ENCODE results near the gene PTPRJ. TPM values are rescaled to one million over a fixed set of nuclear protein-coding genes. Genes with fewer than 3 reads are reported as not detected.

PTPRJ gene
- total RNA-seq, 1 experiment from 2014 or later: 9.2 TPM

DNA sequence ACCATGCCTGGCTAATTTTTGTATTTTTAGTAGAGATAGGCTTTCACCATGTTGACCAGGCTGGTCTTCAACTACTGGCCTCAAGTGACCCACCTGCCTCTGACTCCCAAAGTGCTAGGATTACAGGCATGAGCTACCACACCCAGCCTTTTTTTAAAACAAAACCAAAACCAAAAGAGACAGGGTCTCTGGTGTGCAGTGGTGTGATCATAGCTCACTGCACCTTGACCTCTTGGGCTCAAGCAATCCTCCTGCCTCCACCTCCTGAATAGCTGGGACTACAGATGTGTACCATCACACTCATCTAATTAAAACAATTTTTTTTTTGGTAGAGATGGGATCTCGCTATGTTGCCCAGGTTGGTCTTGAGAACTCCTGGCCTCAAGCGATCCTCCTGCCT is 77.7 kb downstream of the PTPRJ start:
- Histone ChIP-seq H3K4me3 (no peak overlapping the region), H3K36me3 (peaks cover 3% of the 10 kb centered on the region; the same call in 1 of the 2 replicates), H3K9me3 (no peaks in the 10 kb centered on the region), H3K27me3 (no peaks in the 10 kb centered on the region)
- no peak for DNase-seq

DNA sequence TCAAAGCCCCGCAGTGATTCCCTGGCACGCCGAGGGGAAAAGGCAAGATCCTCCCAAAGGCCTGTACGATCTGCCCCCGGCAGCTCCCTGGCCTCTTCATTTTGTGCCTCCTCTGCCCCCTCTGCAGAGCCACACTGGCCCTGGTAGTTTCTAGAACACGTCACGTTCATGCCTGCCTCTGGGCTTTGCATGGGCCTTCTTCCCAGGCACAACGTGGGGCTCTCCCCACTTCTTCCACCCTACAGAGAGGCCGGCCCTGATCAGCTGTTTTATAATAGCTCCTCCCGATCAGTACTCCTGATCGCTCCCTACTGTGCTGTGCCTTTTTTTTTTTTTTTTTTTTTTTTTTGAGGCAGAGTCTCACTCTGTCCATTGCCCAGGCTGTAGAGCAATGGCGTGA is 78.4 kb downstream of the PTPRJ start:
- H3K9me3 ChIP-seq: no peaks in the 10 kb centered on the region

DNA sequence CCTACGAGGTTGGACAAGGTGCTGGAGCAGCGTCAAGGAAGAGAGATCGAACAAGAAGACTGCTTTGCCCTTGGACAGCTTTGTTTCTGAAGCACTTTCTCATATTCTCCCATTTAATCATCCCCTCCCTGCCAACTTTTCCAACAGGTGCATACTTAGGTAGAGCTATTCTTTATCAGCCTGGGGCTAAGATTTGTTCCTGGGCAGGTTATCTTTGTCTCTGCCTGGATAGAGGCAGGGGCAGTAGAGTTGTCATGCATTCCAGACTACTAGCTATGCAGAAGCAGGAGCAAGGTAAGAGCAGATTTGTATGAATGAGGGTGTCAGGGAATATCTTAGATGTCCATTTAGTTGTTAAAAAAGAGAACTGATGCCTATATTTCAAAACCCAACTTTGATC is 82.3 kb downstream of the PTPRJ start:
- Histone ChIP-seq H3K27me3 (no peaks in the 10 kb centered on the region), H3K4me3 (no peak overlapping the region), H3K36me3 (peaks cover 6% of the 10 kb centered on the region; the same call in 1 of the 2 replicates), H3K9me3 (no peaks in the 10 kb centered on the region)
- no peak for DNase-seq

More for the DNA sequence above, 78.4 kb downstream of the PTPRJ start:
- H3K36me3 ChIP-seq: peaks cover 3% of the 10 kb centered on the region; the same call in 1 of the 2 replicates
- H3K4me3 ChIP-seq: no peak overlapping the region
- DNase-seq: no peak
- no peaks in the 10 kb centered on the region for H3K27me3 ChIP-seq

DNA sequence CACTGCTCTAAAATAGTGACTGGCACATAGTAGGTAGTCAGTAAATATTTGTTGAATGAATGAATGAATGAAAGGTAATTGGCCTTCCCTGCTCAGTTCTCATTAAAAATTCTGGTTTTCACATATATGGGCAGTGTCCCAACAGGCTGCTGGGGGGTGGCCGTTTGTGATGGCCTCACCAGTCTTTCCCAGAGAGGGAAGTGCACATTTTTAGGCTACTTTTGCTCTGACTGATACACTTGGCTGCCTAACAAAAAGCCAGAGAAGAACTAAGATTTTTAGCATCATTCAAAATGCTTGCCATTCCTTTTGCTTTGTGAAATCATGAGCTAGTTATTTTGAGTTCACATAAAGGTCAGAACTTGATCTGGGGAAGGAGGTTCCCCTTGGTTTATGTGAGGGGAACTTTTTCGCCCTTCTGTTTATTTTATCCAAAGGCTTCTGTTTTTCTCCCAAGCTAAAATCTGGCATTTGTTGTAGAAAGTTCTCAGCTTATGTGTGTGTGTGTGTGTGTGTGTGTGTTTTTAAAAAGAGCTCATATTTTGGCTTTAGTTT is 83.1 kb downstream of the PTPRJ start:
- DNase-seq: peak; percentile 82
- Histone ChIP-seq H3K4me3 (no peak overlapping the region), H3K9me3 (no peaks in the 10 kb centered on the region), H3K27me3 (no peaks in the 10 kb centered on the region), H3K36me3 (peaks cover 8% of the 10 kb centered on the region; the same call in 1 of the 2 replicates)

DNA sequence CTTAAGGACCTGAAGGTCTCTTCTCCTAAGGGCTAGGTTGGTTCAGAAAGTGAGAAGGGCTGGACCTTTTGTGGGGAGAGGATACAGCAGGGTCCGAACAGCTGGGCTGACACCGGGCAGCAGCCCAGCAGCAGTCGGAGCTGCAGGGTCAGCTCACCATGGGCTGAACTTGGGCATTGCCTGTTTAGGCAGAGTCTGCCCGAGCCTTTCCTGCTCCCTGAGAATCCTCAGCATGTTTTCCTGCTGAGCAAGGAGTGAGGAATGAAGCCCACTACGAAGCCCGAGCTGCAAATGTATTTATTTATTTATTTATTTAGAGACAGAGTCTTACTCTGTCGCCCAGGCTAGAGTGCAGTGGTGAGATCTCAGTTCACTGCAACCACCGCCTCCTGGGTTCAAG is 83.9 kb downstream of the PTPRJ start:
- no peaks in the 10 kb centered on the region for H3K9me3 ChIP-seq
- H3K36me3 ChIP-seq: peaks cover 12% of the 10 kb centered on the region
- H3K27me3 ChIP-seq: no peaks in the 10 kb centered on the region
- peak; percentile 71 for DNase-seq
- no peak overlapping the region for H3K4me3 ChIP-seq

DNA sequence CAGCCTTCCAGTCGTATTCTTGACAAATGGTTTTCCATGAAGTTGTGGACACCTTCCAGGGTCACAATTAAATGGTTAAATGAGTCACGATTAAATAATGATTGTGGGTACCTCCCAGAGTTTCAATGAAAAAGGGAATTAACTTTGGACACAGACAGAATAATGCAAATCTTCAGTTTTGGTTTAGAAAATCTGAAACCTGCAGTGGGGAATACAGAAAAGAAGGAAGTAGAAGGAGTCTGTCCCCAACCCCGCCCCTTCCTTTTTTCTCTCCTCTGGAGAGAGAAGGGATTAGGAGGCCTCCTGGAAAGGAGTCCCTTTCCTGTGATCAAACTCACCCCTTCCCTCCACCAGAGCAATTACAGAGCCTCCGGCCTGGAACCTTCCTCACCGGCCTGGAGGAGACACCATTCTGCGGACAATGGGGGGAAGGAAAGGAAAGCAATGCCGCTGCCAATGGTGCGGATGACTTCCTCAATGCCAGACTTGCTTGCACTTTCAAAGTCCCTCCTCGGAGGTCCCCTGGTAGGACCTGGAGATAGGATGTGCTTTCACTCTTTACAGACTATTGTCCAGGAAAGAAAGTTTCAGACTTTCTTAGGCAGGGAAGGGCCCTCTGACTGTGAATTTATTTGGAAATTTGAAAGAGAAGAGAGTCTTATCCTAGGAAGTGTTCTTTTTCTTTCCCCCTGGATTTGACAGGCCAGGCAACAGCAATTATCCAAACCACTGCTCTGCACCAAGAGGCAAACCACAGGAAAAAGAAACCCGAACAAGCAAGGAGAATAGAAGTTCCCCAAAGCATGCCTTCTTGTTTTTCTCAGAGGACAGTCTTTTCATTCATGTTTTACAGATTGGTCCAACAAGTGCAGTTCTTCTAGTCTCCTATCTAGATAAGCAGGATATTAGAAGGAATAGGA is 86.8 kb downstream of the PTPRJ start:
- H3K36me3 ChIP-seq: peaks cover 17% of the 10 kb centered on the region
- no peak overlapping the region for H3K4me3 ChIP-seq
- DNase-seq: peak; percentile 21
- H3K9me3 ChIP-seq: no peaks in the 10 kb centered on the region
- no peaks in the 10 kb centered on the region for H3K27me3 ChIP-seq

DNA sequence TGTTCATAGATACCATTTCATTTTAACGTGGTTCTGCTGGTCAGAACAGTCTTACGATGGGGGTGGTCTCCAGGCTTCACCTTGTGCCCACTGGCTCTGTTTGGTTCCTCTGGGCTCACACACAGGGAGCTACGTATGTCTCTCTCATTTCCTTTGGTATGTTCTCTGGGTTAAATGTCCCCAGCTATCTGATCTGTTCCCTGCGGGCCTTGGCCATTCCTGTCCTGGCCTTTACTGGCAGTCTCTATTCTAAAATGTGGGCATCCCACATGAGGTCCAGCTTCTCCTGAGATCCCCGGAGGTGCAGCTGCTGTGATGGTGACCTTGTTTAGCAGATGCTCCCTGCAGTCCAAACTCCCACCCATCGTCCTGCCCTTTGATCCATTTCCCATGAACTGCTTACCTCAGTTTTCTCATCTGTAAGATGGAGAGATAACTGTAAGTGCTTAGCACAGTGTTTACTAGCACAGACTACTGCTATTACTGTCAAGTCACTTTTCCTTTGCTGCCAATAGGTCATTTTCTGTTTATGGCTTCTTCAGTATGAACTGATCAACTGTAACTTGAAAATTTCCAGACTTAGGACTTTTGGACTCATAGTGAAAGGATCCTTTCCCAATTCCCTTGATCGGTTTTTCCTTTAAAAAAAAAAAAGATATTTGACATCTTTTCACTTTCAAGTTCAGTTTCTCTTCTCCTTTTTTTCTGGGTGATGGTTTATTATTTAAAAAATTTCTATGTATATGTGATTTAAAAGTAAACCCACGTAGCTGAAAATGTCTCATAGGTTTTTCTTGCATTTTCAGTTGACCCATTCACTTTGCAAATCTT is 92.9 kb downstream of the PTPRJ start:
- DNase-seq: no peak
- H3K36me3 ChIP-seq: peaks cover 17% of the 10 kb centered on the region
- H3K4me3 ChIP-seq: no peak overlapping the region
- H3K27me3 ChIP-seq: no peaks in the 10 kb centered on the region
- H3K9me3 ChIP-seq: no peaks in the 10 kb centered on the region

DNA sequence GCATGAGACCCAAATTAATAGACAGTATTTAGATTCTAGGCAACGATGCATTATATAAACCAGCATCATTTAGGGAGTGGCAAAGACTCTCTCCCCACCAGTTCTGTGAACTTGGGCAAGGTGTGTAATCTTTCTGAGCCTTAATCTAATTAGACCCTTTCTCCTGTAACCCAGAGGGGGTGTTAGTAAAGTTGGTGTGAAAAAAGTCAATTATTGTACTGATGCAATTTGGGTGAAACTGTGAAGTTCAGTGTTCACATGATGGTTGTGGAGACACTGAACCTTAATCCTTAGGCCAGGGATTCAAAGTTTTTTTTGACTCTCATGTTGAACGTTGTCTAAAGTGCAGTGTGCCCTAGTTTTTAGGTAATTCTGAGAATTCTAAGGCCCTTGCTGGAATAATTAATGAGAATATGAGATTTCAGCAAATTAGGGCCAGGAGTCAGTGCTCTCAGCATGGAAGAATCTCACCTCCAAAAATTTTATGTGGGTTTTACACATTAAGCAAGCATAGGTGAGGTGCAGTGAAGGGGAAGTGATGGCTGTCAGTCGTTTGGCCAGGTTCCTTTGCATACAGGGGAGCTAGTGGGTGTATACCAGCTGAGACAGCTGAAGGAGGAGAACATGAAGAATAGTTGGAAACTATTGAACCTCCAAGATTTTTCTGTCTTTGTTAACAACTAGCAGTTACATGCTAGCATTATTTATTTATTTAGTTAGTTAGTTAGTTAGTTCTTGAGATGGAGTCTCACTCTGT is 94.2 kb downstream of the PTPRJ start:
- H3K9me3 ChIP-seq: no peaks in the 10 kb centered on the region
- no peak for DNase-seq
- H3K36me3 ChIP-seq: peaks cover 11% of the 10 kb centered on the region
- H3K27me3 ChIP-seq: no peaks in the 10 kb centered on the region
- no peak overlapping the region for H3K4me3 ChIP-seq

DNA sequence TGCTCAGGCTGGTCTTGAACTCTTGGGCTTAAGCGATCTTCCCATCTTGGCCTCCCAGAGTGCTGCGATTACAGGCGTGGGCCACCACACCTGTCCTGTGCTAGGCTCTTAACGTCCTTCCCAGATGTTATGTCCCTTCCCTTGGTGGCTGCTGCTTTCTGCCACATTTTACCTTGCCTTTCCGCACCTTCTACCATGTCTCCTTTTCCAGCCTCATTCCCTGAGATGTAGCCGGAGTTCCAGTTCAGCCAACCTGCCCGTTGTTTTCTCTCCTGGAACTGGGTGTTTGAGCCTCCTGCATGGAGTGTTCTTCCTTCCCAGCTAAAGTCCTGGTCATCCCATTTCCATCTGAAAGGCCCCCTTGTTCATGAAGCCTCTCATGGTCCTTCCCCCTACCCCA is 95.3 kb downstream of the PTPRJ start:
- DNase-seq: no peak
- Histone ChIP-seq H3K36me3 (peaks cover 6% of the 10 kb centered on the region; the same call in 1 of the 2 replicates), H3K4me3 (no peak overlapping the region), H3K9me3 (no peaks in the 10 kb centered on the region), H3K27me3 (no peaks in the 10 kb centered on the region)

DNA sequence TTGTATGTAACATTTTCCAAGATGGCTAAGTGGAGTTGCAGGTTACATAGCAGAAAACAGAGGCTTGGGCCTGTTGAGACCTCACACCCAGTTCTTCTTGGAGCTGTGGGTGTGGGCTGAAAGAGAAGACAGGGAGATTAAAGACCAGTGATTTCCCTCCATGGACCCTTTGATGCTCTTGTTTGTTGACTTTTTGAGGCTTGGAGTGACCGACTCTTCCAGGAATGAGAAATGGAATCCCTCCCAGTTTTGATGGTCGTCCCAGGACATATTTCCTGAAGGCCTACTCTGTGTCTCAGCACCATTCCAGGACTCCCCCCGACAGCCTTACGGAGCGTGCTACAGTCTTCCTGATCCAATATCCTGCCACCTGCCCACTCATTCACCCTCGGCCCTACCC is 96.9 kb downstream of the PTPRJ start:
- no peaks in the 10 kb centered on the region for H3K27me3 ChIP-seq
- peak; percentile 24 for DNase-seq
- no peaks in the 10 kb centered on the region for H3K9me3 ChIP-seq
- H3K4me3 ChIP-seq: no peak overlapping the region
- H3K36me3 ChIP-seq: peaks cover 6% of the 10 kb centered on the region; the same call in 1 of the 2 replicates

DNA sequence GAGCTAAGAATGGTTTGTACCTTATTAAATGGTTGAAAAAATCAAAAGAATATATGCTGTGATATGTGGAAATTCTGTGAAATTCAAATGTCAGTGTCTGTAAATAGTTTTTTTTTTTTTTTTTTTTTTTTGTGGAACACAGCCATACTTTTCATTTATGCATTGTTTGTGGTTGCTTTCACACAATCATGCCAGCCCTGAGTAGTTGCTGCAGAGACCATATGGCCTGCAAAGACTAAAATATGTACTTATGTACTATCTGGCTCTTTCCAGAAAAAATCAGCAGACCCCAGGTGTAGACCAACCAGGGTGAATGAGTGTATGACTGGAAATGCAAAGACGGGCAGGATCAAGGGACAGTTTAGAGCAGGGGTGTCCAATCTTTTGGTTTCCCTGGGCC is 98.3 kb downstream of the PTPRJ start:
- Histone ChIP-seq H3K9me3 (no peaks in the 10 kb centered on the region), H3K27me3 (no peaks in the 10 kb centered on the region), H3K36me3 (peaks cover 10% of the 10 kb centered on the region), H3K4me3 (no peak overlapping the region)
- no peak for DNase-seq

DNA sequence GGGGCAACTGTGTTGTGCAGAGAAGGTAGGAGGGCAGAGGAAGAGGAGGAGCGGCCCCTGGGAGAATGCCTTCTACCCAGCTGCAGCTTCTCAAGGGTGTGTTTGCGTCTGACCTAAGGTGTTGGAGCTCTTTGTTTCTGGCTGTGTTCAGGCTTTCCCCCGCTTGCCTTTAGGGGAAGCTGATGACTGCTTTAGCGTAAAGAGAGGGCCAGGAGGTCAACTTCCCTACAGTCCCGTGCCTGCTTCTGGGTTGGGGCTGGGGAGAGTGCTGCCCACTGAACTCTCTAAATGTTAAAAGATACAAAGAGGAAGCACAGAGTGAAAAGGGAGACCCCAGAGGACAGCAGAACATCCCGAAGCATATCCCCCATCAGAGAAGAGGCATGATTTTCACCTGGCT is 99.2 kb downstream of the PTPRJ start:
- Histone ChIP-seq H3K36me3 (peaks cover 19% of the 10 kb centered on the region), H3K27me3 (no peaks in the 10 kb centered on the region), H3K9me3 (no peaks in the 10 kb centered on the region), H3K4me3 (no peak overlapping the region)
- DNase-seq: no peak

DNA sequence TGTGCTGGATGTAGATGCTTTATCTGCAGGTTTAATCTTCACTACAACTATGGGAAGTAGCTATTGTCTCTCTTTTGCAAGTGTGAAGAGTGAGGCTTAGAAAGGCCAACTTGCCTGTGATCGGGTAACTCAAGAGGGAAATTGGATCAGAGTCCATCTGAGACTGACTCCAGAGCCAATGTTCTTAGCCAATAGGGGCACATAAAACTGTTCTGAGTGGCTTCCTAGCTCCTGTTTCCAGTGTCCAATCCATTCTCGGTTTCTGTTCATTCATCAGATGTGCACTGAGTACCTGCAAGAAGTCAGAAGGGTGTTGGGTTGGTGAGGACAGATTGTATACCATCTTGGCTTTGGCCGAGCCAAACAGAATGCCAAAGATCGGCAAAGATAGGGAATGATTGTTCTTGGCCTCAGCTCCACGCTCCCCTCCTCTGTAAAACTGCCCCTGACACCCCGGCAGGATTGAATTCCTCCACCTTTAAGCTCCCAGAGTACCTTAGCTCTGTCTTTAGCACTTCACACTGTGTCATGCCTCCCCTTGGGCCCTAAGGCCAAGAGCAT is 100.0 kb downstream of the PTPRJ start:
- H3K4me3 ChIP-seq: no peak overlapping the region
- no peaks in the 10 kb centered on the region for H3K27me3 ChIP-seq

DNA sequence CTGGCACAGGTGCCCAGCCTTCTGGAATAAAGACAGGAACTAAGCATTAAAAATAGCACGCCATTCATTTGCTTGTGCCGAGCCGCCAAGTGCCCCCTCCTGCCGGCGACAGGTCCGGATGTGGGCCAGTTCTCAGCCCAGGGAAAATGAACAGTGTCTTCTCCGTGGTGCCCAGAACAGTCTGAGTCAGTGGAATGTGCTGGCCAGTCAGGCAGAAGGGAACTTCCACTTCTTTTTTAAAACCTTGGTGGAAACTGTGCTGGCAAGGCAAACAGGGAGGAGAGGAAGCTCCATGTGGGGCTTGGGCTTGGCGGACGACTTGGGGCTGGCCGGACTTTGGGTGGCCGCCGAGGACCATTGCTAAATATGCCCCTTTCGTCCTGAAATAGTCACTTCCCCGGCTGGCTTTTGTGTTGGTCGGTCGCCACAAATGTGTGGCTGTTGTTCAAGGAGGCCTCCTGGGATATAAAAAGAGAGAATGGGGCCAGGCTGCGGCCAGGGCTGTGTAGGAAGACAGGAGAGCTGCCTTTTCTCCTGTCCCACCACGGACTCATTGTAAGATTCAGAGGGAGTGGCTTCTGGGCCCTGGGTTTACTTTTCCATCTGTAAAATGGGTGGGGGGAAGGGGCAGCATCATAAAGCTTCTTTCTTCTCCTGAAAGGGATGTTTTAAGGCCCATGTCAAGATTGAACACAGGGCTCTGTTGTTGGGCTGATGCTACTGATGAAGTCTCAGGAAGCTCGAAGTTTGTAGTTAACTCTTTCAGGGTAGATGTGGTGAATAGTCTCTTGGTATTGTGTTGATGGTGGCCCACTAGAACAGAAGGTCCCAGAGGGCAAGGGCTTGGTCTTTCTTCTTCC is 101.0 kb downstream of the PTPRJ start:
- H3K27me3 ChIP-seq: no peaks in the 10 kb centered on the region
- no peaks in the 10 kb centered on the region for H3K9me3 ChIP-seq
- DNase-seq: peak; percentile 93
- H3K36me3 ChIP-seq: peaks cover 17% of the 10 kb centered on the region
- H3K4me3 ChIP-seq: 0 out of 2 replicates have a peak overlapping the region, but pooled peaks have one; percentile 8

More for the DNA sequence above, 100.0 kb downstream of the PTPRJ start:
- no peak for DNase-seq
- H3K36me3 ChIP-seq: peaks cover 23% of the 10 kb centered on the region
- H3K9me3 ChIP-seq: no peaks in the 10 kb centered on the region

DNA sequence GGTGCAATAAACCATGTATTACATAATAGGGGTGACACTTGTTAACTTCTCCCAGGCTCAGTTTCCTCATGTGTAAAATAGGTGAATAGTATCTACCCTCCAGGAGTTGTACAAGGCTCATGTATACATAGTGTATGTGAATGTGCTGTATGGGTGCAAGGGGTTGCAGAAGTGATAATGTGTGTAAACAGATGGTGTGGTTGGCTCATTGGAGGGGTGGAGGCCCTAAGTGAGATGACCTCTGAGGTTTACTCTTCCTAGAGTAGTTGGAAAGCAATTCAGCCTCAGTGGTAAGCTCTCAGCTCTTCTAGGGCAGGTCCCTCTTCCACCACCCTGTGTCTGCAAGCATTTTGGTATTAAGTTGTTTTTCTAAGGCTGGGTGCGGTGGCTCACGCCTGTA is 102.4 kb downstream of the PTPRJ start:
- peaks cover 17% of the 10 kb centered on the region for H3K36me3 ChIP-seq
- no peaks in the 10 kb centered on the region for H3K9me3 ChIP-seq
- no peak for DNase-seq
- H3K4me3 ChIP-seq: no peak overlapping the region
- no peaks in the 10 kb centered on the region for H3K27me3 ChIP-seq
